GF-D8 (cell line): ENCODE measurements around the gene EPHA8.

Experiments used
- DNase-seq: peaks from one replicate; lab custom pipeline; 2025; lab: John Stamatoyannopoulos, UW

The EPHA8 gene

DNA sequence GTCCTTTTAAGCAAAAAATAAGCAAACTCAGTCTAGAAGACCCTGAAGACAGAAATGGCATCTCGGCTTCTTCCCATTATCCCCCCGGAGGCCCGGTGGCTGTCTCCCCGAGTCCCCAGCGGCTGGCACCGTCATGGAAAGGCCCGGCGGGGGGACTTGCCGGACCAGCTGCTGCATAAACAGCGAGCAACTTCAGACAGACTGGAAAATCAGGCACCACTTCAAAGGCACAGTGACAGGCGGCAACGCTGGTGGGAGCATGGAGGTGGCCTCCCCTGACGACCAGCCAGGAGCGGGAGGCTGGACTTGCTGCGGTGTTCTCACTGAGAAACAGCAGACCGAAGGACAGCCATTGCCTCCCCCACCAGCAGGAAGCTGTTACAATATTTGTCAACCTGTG is 54.8 kb downstream of the EPHA8 start:
- no peak for DNase-seq

DNA sequence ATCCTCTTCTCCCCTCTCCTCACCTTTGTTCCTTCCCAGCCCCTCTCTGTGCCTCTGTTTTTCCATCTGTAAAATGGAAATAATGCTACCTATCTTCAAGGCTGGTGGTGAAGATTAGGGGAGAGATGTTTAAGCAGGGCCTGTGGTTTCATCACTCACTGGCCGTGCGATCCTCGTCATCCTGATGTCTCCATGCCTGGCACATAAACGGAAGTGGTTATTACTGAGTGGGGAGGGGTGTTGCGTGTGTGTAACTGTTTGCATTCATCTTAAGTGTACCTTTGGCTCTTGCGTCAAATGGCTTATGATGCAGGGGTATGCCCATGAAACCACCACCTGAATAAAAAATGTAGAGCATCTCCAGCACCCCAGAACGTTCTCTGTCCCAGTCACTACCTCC is 56.0 kb downstream of the EPHA8 start:
- DNase-seq, result no peak

DNA sequence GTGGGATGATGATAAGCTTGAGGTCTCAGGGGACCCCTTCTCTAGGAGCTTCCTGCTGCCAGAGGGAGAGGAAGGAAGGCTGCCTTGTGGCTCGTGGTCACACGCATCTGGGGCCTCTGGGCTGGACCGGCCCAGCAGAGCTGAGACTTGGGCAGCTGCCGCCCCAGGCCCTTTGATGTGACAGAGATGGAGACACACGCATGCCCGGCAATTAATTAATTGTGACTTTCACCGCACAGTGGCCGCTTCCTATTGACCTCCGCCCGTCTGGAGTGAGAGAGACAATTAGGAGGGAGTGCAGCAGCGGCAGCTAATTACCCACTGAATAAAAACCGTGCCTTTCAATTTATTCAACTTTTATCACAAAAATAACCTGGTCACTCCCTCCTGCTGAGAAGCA is 56.5 kb downstream of the EPHA8 start:
- no peak for DNase-seq

DNA sequence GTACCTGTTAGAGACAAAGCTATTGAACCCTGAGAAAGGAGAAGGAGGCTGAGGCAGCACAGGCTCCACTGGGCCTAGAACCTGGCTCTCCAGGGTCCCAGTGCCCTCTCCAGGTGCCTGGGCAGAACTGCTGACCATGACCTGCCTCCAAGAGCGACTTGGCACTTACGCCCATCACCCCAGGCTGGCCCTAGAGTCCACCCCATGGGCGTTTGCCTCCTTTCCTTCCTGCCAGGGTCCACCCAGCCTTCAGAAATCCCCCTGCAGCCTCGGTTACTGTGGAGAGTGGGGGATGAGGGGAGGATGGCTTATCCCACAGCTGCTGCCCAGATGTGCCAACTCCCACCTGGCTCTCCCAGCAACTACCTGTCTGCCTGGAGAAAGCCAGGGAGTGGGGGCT is 58.5 kb downstream of the EPHA8 start:
- no peak for DNase-seq

DNA sequence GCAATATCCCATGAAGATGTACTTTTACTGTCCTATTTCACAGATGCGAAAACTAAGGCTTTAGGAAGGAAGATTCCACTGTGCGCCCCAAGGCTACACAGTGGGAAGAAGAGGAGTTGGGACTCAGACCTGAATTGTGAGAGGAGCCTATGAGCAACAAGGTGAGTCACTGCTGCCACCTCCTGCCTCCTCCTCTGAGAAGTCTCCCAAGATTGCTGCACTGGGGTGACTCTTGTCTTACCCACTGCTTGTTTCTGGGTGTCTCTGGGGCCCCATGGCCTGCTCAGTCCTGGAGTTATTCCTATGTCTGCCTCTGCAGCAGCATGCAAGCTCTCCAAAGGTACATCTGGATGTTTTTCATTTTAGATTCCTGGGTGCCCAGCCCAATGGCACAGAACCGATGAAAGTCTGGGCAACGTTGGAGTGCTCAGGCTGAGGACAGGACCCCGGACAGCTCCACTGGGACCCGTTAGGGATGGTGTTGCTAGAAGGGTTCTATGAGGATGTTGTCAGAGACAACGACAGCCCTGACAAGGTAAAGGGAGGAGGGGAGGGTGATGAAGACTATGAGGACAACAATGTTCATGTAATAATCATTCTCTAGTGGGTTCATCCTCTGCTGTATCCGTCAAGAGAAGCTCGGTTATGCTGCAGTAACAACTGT is 62.1 kb downstream of the EPHA8 start:
- no peak for DNase-seq

DNA sequence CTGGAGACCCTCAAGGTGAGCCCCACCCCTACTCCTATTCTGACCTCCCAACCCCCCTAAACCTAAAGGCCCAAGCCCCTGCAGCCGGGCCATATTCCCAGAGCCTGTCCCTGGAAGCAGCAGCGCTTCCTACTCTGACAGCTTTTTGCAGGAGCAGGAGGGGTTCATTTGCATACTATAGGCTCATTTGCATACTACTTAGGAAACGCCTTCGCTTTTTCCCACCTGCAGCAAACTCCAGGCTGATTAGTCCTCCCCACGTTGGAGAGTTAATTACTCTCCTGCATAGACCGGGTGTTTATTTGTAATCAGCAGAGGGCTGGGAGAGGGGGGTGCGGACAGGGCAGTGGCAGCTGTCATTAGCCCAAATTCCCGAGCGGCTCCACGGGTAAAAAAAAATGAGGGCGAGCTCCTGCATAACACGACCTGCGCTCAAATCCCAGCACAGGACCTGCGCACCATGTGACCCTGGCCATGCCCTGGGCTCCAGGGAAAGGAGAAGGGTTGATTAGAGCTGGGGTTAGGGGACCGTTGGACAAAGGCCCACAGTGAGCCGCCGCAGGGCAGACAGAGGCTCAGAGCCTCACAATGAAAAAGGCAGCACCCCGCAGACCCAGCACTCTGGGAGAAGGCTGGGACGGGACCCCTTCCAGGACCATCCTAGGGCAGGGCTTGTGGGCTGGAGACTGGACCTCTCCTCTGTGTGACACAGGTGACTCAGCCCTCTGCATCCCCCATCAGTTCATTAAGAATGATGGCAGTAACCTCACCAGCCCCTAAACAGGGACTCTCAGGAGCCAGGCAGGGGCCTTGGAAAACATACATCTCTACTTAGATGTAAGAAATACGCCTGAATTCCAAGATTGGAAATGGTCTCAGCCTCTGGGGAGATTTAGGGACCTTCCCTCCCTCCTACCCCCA is 63.2 kb downstream of the EPHA8 start:
- DNase-seq, result no peak

DNA sequence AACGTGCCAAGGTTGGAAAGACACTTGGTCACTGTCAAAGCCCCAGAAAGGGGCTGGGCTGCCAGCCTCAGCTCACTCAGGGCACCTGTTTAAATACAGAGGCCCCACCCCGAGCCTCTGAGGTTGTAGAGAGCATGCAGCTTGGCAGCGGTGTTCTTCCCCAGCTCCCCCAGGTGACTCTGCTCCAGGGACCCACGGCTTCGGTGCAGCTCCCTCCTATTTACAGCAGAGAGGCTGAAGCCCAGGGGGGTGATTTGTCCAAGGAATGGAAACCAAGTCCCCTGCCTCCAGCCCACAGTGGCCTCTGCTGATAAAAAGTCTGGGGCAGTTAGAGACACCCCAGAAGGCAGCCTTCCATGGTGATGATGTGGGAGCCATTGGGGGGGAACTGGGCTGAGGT is 64.0 kb downstream of the EPHA8 start:
- DNase-seq, result no peak

DNA sequence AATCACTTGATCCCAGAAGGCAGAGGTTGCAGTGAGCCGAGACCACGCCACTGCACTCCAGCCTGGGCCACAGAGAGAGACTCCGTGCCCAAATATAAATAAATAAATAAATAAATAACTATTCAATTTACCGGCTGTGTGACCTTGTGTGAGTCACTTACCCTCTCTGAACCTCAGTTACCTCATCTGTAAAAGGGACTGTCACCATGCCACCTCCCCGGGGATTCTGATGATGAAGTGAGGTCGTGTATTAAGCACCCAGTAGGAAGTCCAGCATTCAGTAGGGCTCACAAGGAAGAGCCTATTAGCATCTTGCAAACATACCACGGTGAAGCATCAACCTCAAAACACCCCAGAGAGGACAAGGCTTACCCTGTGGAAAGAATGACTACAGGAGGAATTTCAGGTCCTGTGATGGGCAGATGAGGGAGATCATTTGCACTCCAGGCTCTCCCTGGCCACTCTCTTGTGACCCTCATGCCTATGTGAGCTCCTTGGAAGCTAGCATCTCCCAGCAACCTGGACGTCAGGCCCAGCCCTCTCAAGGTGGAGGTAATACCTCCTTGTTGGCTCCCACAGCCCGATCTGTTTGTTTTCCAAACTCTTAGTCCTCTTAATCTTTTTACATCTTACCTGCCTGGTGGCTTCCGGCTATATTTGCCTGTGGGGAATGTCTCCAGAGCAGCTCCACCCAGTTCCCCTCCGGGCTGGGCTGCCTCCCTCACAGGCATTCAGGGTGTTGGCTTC is 65.6 kb downstream of the EPHA8 start:
- DNase-seq, result no peak

DNA sequence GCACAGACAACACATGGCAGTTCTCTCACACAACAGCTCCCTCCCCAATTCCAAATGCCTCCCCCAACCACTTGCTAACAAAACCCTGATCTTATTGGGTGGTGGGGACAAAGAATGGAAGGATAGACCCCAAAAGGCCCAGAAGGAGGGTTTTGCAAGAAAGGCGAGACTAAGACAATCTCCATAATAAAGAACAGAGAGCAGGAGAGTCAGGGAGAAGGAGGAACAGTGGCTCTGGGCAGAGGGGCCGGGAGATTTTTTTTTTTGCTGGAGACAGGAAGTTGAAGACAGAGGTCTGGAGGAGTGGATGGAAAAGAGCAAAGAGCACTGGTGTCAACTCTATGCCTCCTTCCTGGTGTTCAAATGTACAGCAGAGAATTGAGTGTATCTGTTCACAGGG is 66.6 kb downstream of the EPHA8 start:
- DNase-seq, result no peak

DNA sequence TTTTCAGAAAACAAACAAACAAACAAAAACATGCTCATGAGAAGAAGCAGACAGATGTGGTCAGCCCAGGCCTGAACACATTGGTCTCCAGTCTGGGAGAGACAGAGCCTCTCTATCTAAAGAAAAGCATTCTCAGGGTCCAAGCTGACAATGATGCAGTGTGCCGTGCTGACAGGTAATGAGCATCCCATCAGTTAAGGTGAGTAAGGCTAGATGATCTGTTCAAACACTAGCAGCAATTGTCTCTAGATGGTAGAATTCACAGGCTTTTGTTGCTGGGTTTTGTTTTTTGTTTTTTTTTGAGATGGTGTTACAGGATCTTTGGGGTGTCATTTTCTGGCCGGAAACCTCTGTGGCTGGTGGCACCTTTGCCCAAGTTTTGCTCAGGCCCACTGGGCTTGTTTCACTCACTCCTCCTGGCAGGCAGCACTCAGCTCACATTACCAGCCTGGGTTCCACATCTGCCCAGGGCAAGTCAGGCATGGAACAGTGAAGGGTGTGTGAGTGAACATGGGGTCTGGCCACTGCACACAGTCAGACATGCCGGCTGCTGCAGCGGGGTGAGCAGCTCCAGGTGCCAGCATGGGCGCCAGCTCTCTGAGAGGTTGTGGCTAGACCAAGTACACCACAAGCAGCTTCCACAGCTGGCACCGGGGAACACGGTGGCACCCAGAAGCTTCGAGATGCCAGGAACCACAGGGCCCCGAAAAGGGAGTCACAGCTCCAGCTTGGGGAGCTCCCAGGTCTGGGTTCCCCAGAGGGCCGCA is 70.6 kb downstream of the EPHA8 start:
- no peak for DNase-seq

DNA sequence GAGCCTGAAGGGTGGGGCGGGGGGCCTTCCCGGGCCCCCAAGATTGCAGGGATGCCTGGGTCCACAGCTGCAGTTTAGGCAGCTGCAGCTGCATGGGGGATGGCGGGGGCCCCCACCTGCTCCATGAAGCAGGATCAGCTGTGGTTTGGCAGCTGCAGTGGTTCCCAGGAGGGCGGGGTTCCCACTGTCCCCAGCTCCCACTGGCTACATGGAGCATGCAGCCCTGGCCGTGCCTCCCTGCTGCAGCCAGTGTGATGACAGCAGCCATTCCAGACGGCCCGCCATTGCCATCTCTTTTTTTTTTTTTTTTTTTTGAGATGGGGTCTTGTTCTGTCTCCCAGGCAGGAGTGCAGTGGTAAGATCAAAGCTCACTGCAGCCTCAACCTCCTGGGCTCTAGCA is 72.1 kb downstream of the EPHA8 start:
- DNase-seq, result no peak

DNA sequence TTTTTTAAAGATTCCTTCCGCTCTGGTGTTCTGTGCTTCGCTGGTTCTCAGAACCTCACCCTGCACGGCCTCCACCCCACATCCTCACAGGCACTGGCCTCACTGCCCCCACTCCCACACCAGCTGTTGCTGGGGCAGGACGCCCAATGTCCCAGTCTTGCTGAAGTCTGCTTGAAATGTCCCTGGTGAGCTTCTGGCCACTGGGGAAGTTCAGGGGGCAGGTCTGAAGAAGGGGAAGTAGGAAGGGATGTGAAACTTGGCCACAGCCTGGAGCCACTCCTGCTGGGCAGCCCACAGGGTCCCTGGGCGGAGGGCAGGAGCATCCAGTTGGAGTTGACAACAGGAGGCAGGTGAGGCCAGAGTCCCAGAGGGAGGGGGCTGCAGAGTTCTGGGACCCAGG is 73.1 kb downstream of the EPHA8 start, which contains the start of gene C1QA:
Gene C1QA, plus strand, starts transcription at position 276 of the 400 bp plus-strand sequence. CDS start 989 bp downstream, outside the sequence.
- DNase-seq, result no peak

DNA sequence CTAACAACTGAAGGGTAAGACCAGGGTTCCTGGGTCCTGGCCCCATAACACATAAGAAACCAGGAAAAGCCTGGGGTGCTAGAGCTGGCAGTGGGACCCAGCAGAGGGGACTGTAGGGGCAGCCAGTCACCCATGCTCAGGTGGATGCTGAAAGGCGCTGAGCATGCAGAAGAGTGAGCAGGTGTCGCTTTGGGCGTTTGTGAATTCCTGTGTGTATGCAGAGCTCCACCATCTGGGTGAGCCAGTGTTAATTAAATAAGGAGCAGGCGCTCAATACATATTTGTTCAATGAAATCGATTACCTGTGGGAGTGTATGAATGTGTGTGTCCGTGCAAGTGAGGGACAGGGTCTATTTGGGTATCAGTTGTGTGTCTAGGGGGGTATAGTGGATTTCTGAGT is 73.6 kb downstream of the EPHA8 start:
- no peak for DNase-seq

DNA sequence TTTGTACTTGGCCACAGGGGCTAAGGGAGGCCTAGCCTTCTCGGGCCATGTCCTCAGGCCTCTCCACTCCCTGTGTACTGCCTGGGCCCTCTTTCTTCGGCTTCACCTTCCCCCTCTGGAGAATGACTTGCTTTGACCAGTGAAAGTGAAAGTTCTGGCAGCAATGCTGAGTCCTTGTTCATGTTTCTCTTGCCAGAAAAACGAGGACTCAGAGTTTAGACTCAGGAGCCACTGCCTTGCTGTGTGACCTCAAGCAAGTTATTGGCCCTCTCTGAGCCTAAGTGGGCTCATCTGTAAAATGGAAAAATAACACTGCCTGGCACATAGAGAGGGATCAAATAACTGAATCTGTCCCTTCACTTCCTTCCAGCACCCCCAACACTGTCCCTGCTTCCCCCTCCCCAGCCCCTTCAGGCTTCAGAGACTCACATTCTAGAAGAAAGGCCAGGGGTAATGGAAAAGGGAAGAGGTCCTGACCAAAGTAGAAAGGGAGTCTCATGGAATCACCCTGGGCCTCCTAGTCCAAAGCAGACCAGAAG is 74.7 kb downstream of the EPHA8 start:
- no peak for DNase-seq

DNA sequence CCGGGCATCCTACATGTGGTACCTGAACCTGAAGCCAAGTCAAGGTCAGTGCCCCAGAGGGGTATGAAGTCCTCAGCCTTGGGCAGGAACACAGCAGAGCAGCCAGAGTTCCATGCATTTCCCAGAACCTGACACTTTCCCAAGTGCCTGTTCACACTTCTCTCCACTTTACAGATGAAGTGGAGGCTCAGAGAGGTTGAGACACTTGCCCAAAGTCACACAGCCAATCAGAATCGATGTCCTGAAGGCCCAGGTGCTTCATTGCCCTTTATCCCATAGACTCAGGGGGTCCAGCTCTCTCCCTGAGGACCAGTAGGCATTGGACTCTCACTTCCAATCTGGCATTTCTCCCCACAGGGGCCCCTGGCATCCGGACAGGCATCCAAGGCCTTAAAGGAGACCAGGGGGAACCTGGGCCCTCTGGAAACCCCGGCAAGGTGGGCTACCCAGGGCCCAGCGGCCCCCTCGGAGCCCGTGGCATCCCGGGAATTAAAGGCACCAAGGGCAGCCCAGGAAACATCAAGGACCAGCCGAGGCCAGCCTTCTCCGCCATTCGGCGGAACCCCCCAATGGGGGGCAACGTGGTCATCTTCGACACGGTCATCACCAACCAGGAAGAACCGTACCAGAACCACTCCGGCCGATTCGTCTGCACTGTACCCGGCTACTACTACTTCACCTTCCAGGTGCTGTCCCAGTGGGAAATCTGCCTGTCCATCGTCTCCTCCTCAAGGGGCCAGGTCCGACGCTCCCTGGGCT is 75.4 kb downstream of the EPHA8 start:
- no peak for DNase-seq

DNA sequence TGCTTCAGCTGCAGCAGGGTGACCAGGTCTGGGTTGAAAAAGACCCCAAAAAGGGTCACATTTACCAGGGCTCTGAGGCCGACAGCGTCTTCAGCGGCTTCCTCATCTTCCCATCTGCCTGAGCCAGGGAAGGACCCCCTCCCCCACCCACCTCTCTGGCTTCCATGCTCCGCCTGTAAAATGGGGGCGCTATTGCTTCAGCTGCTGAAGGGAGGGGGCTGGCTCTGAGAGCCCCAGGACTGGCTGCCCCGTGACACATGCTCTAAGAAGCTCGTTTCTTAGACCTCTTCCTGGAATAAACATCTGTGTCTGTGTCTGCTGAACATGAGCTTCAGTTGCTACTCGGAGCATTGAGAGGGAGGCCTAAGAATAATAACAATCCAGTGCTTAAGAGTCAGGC is 76.0 kb downstream of the EPHA8 start:
- DNase-seq, result no peak

DNA sequence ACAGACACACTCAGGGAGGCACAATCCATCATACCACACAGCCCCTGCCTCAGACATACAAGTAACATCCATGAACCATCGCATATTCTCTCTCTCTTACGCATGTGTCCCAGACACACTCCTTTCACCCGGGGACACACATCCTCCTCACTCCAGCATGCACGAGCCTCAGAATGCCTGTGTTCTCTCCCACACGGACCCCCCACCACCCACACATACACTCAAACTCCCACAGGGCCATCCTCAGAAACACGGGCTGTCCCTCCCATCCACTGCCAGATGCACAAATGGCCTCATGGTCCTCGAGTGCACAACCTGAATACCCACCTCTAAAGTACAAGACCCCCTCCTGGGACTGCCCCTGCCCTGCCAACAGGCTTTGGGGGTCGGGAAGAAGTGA is 78.0 kb downstream of the EPHA8 start:
- no peak for DNase-seq

DNA sequence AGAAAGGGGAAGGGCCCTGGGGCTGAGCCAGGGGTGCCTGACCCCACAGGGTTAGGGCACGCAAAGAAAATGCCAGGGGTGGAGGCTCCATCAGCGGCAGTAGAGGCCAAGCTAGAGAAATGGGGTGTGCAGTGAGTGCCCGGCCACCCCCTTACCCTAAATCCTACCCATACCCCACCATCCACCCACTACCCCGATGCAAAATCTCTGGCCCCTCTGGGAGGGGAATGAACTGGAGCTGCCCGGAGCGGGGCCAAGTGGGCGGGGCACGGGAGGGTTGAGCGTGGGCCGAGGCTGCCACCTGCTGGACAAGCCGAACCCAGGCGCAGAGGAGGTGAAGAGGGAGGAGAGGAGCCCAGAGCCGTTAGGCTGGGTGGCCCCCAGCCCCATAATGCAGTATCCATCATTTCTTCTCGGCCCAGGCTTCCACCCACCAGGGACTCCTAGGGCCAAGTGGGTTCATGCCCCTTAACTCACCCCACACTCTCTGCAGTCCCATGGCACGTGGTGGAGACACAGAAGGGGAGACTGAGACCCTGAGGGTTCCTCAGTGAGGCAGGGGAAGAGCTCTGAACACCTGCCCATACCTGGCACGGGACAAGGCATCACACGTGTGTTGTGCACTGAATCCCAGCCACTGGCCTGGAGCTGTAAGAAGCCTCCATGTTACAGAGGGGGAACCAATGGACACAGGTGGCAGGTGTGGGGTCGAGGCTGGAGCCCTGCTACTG is 78.8 kb downstream of the EPHA8 start:
- no peak for DNase-seq

DNA sequence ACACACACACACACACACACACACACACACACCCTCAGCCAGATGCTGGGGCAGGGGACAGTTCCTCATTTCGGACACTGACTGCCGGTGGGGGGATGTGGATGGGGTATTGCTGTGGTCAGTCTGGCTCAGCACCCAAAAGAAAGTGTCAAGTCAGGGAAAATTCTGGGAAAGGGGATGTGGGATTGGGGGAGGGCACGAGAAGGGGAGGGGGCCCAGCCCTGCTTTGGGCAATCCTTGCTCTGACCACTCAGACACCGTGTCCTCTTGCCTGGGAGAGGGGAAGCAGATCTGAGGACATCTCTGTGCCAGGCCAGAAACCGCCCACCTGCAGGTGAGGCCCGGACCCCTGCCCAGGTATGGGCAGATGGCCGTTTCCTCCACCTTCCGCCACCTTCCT is 80.1 kb downstream of the EPHA8 start, which contains the start of gene C1QC:
Gene C1QC, plus strand, starts transcription at position 253 of the 400 bp plus-strand sequence. CDS start 391 bp downstream, outside the sequence.
- DNase-seq, result no peak

DNA sequence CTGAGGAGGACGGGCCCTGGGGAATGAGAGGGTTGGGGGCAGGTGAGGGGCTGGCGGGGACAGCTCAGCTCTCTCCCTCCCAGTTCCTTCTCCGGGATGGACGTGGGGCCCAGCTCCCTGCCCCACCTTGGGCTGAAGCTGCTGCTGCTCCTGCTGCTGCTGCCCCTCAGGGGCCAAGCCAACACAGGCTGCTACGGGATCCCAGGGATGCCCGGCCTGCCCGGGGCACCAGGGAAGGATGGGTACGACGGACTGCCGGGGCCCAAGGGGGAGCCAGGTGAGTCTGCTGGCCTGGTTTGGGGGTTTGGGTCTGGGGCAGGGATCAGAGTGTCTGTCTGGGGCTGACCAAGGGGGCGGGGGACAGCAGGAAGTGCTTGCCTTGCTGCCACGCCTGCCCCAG is 80.6 kb downstream of the EPHA8 start:
- DNase-seq, result no peak
